ENCODE results near the gene SGCG. TPM values are rescaled to one million over a fixed set of nuclear protein-coding genes. Genes with fewer than 3 reads are reported as not detected.
"Not testable (repeated sequence)": the region's sequence is repeated elsewhere in the genome, so short reads cannot be mapped to it uniquely, and the experiment has no call there.

The SGCG gene
- total RNA-seq, 3 donors from 2014 or later = 0.29 to 18.1 TPM; not detected in 1

- Histone ChIP-seq H3K9me3 (no peaks in the 10 kb centered on the region), H3K27me3 (no peaks in the 10 kb centered on the region), H3K36me3 (no peaks in the 10 kb centered on the region), H3K4me3 (no peak overlapping the region), H3K4me1 (no peaks in the 10 kb centered on the region), H3K27ac (no peak overlapping the region)
- no peak for DNase-seq (ENCODE audit: low spot score in 2 of 2)
- intact Hi-C loops (cut with DNase I; ENCODE audit: low total_unique reads) = no loop called here
- TF ChIP-seq CTCF (IDR thresholded peaks at IDR 0.05) (no peak), POLR2AphosphoS5 (IDR thresholded peaks at IDR 0.05) (no peak), POLR2A (IDR thresholded peaks at IDR 0.05) (no peak)
Observed at GRCh38 chr13:23288564-23288963, 107.8 kb downstream of the SGCG start.

GRCh38 chr13:23288995-23289394, 108.2 kb downstream of the SGCG start:
- TF ChIP-seq POLR2A (IDR thresholded peaks at IDR 0.05) (no peak), POLR2AphosphoS5 (IDR thresholded peaks at IDR 0.05) (no peak), CTCF (IDR thresholded peaks at IDR 0.05) (no peak)
- no peak for DNase-seq (ENCODE audit: low spot score in 2 of 2)
- Histone ChIP-seq H3K27me3 (no peaks in the 10 kb centered on the region), H3K4me3 (no peak overlapping the region), H3K9me3 (no peaks in the 10 kb centered on the region), H3K36me3 (no peaks in the 10 kb centered on the region), H3K27ac (no peak overlapping the region), H3K4me1 (no peaks in the 10 kb centered on the region)
- intact Hi-C loops (cut with DNase I; ENCODE audit: low total_unique reads) = no loop called here

DNA sequence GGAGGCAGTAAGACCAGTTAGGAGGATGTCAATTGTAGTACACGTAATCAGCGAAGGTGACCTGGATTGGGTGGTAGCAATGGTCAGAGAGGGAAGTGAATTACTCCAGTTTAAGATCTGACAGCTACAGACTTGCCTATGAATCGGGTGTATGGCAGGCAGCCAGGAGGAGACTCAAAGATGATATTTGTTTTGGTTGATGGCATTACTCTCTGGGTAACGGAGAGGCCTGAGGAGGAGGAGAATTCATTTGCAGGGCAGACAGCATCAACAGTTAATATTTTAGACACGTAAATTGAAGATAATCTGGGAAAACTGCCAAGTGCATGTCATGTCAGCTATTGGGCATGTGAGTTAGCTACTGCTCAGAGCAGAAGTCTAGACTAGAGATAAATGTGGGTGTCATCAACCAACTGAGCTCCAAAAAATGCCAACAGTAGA, 109.2 kb downstream of the SGCG start:
- no peak overlapping the region for H3K27ac ChIP-seq
- intact Hi-C loops (cut with DNase I; ENCODE audit: low total_unique reads) = no loop called here

DNA sequence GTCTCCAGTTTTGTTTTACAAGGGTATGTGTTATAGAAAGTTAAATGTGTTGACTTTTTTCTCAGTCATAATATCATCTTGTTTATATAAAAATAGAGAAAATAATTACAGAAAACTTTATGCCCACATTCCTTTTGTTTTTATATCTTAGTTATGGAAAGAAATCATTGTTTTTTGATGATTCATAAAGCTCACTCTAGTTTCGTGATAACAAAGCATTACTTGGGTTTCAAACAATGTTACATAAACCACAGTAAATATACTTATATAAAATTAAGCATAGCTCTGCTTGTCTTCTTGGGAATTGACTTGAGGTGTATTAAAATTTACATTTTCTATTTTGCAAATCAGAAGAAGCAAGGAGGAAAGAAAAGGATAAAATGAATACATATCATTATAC, 111.8 kb downstream of the SGCG start:
- H3K27me3 ChIP-seq = no peaks in the 10 kb centered on the region
- TF ChIP-seq POLR2A (IDR thresholded peaks at IDR 0.05) (no peak), POLR2AphosphoS5 (IDR thresholded peaks at IDR 0.05) (no peak), CTCF (IDR thresholded peaks at IDR 0.05) (no peak)
- H3K36me3 ChIP-seq = no peaks in the 10 kb centered on the region
- H3K4me1 ChIP-seq = no peaks in the 10 kb centered on the region
- no peak for DNase-seq (ENCODE audit: low spot score in 2 of 2)
- H3K4me3 ChIP-seq = no peak overlapping the region
- intact Hi-C loops (cut with DNase I; ENCODE audit: low total_unique reads) = no loop called here
- H3K27ac ChIP-seq = no peak overlapping the region
- no peaks in the 10 kb centered on the region for H3K9me3 ChIP-seq

More for the DNA sequence above, 109.2 kb downstream of the SGCG start:
- no peaks in the 10 kb centered on the region for H3K4me1 ChIP-seq
- no peak for DNase-seq (ENCODE audit: low spot score in 2 of 2)
- no peak overlapping the region for H3K4me3 ChIP-seq
- no peaks in the 10 kb centered on the region for H3K36me3 ChIP-seq
- no peaks in the 10 kb centered on the region for H3K27me3 ChIP-seq
- TF ChIP-seq CTCF (IDR thresholded peaks at IDR 0.05) = no peak
- TF ChIP-seq POLR2A (IDR thresholded peaks at IDR 0.05) = no peak
- TF ChIP-seq POLR2AphosphoS5 (IDR thresholded peaks at IDR 0.05) = no peak
- H3K9me3 ChIP-seq = no peaks in the 10 kb centered on the region

- H3K27me3 ChIP-seq; H3K4me3 ChIP-seq; intact Hi-C loops (cut with DNase I; ENCODE audit: low total_unique reads); H3K27ac ChIP-seq; H3K9me3 ChIP-seq; H3K4me1 ChIP-seq; H3K36me3 ChIP-seq; DNase-seq (ENCODE audit: low spot score in 2 of 2): not testable (repeated sequence)
Observed at GRCh38 chr13:23314837-23315236, 134.1 kb downstream of the SGCG start.

DNA sequence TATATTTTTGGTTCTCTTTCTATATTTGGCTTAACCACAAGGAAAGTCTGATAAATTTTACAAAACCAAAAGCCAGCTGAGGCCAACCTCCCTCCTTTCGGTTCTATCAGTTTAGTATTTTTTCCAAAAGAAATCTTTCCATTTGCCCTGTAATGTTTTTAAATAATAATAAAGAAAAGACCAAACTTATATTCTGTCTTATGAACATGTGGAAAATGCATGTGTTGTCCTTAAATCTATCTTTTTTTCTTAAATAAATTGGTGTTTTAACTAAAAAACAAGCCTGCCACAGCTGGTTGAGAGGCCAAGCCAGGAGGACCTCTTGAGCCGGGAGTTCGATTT, 139.1 kb downstream of the SGCG start:
- Histone ChIP-seq H3K4me1 (no peaks in the 10 kb centered on the region), H3K36me3 (no peaks in the 10 kb centered on the region), H3K27ac (no peak overlapping the region), H3K4me3 (no peak overlapping the region), H3K27me3 (no peaks in the 10 kb centered on the region), H3K9me3 (no peaks in the 10 kb centered on the region)
- TF ChIP-seq CTCF (IDR thresholded peaks at IDR 0.05) = no peak
- no peak for TF ChIP-seq POLR2AphosphoS5 (IDR thresholded peaks at IDR 0.05)
- no peak for TF ChIP-seq POLR2A (IDR thresholded peaks at IDR 0.05)
- DNase-seq (ENCODE audit: low spot score in 2 of 2) = no peak
- intact Hi-C loops (cut with DNase I; ENCODE audit: low total_unique reads) = no loop called here

All from breast epithelium (tissue), 4 donors.